ENCODE data around the gene KLF1.
A peak's percentile ranks its signal among the peaks of the same experiment; 100 is the strongest.
"Not testable (repeated sequence)": the region's sequence is repeated elsewhere in the genome, so short reads cannot be mapped to it uniquely, and the experiment has no call there.

Gene KLF1

GRCh38 chr19:12866416-12867119 lies 20.4 kb downstream of the KLF1 start:
- no peak for DNase-seq

DNA sequence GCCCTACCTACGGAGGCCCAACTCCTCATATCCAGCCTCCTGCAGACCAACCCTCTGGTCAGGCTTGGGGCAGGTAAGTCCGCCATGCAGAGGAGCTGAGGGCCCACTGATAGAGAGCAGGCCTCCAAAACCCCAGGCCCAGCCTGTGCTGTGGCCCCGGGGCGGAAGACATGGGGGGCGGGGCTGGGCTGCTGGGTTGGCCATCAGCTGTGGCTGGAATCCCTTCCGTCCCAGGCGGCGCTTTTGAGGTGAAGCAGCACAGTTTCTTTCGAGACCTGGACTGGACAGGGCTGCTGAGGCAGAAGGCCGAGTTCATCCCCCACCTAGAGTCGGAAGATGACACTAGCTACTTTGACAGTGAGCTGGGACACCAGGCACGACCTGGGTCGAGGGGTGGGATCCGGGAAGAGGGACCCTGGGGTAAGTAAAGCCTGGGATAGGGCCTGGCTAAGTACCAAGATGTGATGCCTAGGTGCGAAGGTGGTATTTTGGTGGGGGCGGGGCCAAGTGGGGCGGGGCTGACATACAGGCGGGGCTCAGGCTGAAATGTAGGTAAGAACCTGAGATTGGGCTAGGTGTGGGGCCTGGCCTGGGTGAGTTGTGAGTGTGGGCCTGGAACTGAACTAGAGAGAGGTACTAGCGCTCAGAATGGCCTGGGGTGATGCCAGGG lies 21.1 kb downstream of the KLF1 start:
- no peak for DNase-seq

GRCh38 chr19:12864721-12865715 lies 22.0 kb downstream of the KLF1 start:
- no peak for DNase-seq

GRCh38 chr19:12864143-12864542 lies 22.9 kb downstream of the KLF1 start:
- no peak for DNase-seq

DNA sequence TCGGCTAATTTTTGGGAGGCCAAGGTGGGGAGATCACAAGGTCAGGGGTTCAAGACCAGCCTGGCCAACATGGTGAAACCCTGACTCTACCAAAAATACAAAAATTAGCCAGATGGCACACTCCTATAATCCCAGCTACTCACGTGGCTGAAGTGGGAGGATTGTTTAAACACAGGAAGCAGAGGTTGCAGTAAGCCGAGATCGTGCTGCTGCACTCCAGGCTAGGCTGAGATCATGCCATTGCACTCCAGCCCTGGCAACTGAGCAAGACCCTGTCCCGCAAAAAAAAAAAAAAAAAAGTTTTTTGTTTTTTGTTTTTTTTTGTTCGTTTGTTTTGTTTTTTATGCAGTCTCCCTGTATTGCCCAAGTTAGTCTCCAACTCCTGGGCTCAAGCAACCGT lies 27.5 kb downstream of the KLF1 start:
- no peak for DNase-seq

- DNase-seq = no peak
Measured at GRCh38 chr19:12858041-12858928, 28.7 kb downstream of the KLF1 start.

DNA sequence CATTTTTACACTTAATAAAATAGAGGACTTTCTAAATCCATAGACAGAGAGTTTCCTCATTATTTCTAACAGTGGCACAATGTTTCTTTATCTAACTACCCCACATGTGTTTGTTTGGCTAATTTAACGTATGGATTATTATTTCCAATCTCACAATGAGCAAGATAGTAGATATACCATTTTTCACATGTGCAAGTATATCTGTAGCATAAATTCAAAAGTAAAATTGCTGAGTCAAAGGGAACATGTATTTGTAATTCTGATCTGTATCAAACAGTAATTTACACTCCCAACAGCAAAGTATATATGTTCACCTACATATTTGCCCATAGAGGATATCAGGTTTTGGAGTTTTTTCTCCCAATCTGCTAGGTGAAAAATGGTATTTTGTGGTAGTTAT lies 30.3 kb downstream of the KLF1 start:
- no peak for DNase-seq

- DNase-seq = peak; percentile 54
Measured at GRCh38 chr19:12847159-12848139, 39.6 kb downstream of the KLF1 start.

GRCh38 chr19:12846613-12847012 lies 40.4 kb downstream of the KLF1 start:
- not testable (repeated sequence) for DNase-seq

GRCh38 chr19:12843999-12844732 lies 42.8 kb downstream of the KLF1 start:
- DNase-seq = no peak

GRCh38 chr19:12843328-12843727 lies 43.7 kb downstream of the KLF1 start:
- no peak for DNase-seq

DNA sequence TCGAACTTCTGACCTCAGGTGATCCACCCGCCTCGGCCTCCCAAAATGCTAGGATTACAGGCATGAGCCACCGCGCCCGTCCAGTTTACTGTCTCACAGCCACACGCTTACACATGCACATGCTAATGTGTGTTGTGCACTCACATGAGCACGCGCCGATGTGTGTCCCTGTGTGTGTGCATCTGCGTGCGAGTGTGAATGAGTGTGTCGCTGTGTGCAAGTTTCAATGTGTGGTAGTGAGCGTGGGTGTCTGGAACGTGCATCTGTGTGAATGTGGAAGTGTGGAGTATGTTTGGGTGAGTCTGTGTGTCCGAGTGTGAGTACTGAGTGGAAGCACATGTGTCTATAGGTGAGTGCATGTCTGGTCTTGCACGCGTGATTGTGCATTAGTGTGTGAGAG lies 44.5 kb downstream of the KLF1 start:
- no peak for DNase-seq

DNA sequence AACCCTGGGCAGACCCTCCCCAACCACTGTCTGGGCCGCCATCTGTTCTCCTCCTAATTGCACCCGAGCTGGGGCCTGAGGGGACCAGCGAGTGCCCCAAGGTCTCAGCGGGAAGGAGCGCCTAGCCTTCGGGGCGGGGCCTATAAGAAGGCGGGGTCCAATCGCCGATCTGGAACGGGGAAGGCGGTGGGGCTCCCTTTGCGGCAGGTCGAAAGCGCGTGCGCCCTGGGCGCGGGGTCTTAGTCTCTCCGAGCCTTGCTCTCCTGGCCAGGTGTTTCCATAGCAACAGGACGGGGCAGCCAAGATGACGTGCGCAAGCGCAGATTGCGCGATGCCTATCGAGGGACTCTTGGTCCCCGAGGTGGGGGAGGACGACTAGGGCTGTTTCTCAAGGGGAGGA lies 45.9 kb downstream of the KLF1 start:
- peak; percentile 93 for DNase-seq

DNA sequence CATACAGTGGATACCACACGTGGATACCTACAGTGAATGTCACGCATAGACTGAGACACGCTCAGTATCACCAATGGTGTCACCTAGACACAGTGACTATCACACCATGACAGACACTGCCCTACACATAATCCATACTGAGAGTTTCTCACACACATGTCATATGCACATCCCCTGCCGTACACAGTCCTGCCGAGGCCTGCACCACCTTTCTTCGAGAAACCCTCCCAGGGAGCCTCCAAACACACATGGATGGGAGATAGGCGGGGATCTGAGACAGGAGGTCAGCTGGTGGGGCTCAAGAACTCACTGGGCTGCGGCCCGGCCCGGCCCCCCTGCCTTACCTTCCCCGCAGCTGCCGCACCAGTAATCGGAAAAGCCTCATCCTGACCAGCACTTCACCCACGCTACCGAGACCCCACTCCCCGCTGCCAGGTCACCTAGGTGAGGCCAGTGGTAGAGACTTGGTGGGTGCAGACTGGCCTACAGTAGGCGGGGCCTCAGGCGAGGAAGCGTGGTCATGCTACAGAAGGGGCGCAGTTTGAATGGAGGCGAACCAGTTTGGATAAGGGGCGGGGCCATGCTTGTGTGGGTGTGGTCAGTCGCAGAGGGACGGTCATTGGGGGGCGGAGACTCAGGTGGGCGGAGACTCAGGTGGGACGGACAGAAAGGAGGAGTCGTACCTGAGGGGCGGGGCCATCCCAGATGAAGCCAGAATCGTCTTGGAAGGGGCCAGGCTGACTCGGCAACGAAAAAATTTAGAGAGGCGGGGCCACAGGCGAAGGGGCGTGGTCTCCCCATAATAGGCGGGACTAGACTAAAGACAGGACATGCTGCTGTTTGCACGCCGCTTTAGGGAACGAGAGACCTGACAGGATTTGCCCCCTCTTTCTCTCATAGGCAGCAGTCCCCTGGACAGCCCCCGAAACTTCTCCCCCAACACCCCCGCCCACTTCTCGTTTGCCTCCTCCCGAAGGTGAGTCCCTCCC lies 46.6 kb downstream of the KLF1 start:
- DNase-seq = peak; percentile 83

DNA sequence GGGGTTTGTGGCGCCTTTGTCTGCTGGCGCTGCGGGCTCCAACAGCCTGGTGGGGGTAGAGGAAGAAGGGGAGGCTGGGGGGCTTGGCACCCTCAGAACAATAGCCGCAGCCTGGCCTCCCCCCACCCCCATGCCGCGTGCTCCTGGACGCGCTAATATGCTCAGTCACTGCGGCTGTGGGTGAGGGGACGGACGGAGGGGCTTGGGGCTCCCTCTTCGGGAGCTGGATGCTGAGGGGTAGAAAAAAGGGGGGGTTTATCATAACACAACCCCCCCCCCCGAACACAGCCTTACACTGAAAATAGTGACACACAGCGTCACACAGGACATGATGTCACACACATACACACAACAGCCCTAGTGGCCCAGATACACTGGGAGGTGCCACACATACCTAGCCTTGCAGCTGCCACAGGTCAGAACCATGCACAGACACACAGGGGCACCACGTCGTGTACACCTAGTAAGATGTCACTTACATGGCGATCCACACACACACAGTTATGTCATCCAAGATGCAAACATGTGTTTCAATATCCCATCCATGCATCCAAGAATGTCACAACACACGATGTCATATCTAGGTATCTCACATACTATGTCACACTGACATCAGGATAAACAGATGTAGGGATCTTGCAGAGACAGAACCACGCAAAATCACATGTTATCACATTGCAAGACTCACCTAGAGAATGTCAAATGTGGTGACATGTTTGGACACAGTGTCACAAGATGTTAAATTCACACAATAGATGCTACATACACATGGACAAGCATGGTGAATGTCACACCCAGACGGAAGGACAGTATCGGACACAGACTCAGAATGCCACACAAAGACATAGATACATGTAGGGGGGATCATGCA lies 47.9 kb downstream of the KLF1 start:
- DNase-seq = no peak

GRCh38 chr19:12838182-12838885 lies 48.7 kb downstream of the KLF1 start, which contains the start of gene MAST1:
Gene MAST1, plus strand, starts transcription at chr19:12838515. Its CDS starts 58 bp downstream, at chr19:12838573.
- peak; percentile 71 for DNase-seq

- no peak for DNase-seq
Measured at GRCh38 chr19:12837225-12837624, 49.8 kb downstream of the KLF1 start.

Data from NCI-H2171 (cell line).